ENCODE data around the gene EXOC4. TPM values are rescaled to one million over a fixed set of nuclear protein-coding genes. Genes with fewer than 3 reads are reported as not detected.

Gene EXOC4
- total and polyA plus RNA-seq, 7 experiments from 2014 or later = 44.1 to 106 (median 74.2) TPM

DNA sequence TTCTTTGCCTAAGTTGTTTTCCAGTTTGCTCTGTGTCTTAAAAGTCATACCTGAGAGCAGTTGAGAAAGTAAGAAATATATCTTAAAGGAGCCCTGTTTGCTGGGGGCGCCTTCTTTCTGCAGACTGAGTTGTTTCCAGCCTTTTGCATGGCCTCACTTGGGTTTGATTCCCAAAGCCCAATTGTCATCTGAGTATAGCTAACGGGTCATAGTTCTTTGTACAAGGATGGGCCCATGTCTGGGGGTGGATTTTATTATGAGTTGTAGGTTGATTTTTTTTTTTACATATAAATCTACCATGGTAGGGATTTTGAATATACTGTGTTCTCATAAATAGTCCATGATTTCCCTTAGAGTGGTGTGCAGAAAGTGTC is 555.6 kb downstream of the EXOC4 start:
- DNase-seq (no peak), ATAC-seq (no peak)
- no peak overlapping the region for H3K27ac ChIP-seq (ENCODE audit: low read depth, low read length)
- no peak overlapping the region for H3K27ac Mint-ChIP-seq
- no peaks in the 10 kb centered on the region for H3K4me1 ChIP-seq (ENCODE audit: control insufficient read depth in 2 of 2, insufficient read depth in 2 of 2, low read length in 2 of 2)
- H3K27me3 ChIP-seq (ENCODE audit: control insufficient read depth in 2 of 2, insufficient read depth in 2 of 2, low read length in 2 of 2) = no peaks in the 10 kb centered on the region
- POLR2A ChIA-PET = no interaction called here
- no peaks in the 10 kb centered on the region for H3K4me1 Mint-ChIP-seq
- intact Hi-C loops (cut with micrococcal nuclease) = no loop called here
- H3K9me3 ChIP-seq (ENCODE audit: control insufficient read depth in 2 of 3, low read length in 3 of 3) = no peaks in the 10 kb centered on the region
- H3K4me3 Mint-ChIP-seq = no peak overlapping the region
- no peak overlapping the region for H3K4me3 ChIP-seq (ENCODE audit: low read length)
- no peaks in the 10 kb centered on the region for H3K36me3 ChIP-seq (ENCODE audit: control insufficient read depth in 2 of 3, insufficient read depth in 3 of 3, low read length in 3 of 3)
- H3K9me3 Mint-ChIP-seq = no peaks in the 10 kb centered on the region
- peaks cover 0 to 12% (median 0%) of the 10 kb centered on the region in 5 donors for H3K36me3 Mint-ChIP-seq
- no peaks in the 10 kb centered on the region for H3K27me3 Mint-ChIP-seq
- CTCF ChIA-PET = no interaction called here

GRCh38 chr7:133812877-133813276 is 560.0 kb downstream of the EXOC4 start:
- intact Hi-C loops (cut with micrococcal nuclease) = no loop called here
- no peaks in the 10 kb centered on the region for H3K27me3 ChIP-seq (ENCODE audit: control insufficient read depth in 2 of 2, insufficient read depth in 2 of 2, low read length in 2 of 2)
- no peaks in the 10 kb centered on the region for H3K4me1 Mint-ChIP-seq
- H3K4me1 ChIP-seq (ENCODE audit: control insufficient read depth in 2 of 2, insufficient read depth in 2 of 2, low read length in 2 of 2) = no peaks in the 10 kb centered on the region
- H3K27me3 Mint-ChIP-seq = no peaks in the 10 kb centered on the region
- H3K9me3 ChIP-seq (ENCODE audit: control insufficient read depth in 2 of 3, low read length in 3 of 3) = no peaks in the 10 kb centered on the region
- DNase-seq (no peak), ATAC-seq (no peak)
- no peak overlapping the region for H3K4me3 ChIP-seq (ENCODE audit: low read length)
- H3K36me3 Mint-ChIP-seq = peaks cover 0 to 31% (median 20%) of the 10 kb centered on the region in 5 donors
- no peak overlapping the region for H3K27ac ChIP-seq (ENCODE audit: low read depth, low read length)
- ChIA-PET CTCF (no interaction called here), POLR2A (no interaction called here)
- no peaks in the 10 kb centered on the region for H3K9me3 Mint-ChIP-seq
- H3K27ac Mint-ChIP-seq = no peak overlapping the region
- no peak overlapping the region for H3K4me3 Mint-ChIP-seq
- H3K36me3 ChIP-seq (ENCODE audit: control insufficient read depth in 2 of 3, insufficient read depth in 3 of 3, low read length in 3 of 3) = no peaks in the 10 kb centered on the region

DNA sequence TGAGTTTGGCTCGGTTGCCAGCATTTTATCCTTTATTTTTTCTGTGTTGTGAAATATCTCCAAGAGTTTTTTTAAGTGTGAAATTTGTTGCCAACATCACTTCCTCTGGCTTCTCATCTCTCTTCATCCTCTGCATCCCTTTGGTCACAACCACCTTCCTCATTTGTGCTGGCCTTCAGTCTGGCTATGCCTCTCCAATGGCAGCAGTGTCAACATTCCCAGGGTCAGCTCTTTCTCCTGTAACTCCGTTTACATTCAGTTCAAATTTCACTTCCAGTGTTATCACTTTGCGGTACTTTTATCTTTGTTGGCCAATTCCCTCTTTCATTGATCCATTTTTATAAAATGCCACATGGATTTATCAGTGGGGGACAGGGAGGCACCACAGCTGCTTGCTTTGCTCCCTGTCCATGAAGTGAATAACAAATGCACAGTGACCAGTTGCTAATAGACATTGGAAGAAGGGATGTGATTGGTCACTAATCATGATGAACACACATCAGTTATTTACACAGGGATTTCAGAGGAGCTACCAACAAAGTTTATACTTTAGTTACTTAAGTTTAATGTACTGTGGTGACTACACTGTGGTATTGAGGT is 562.8 kb downstream of the EXOC4 start:
- intact Hi-C loops (cut with micrococcal nuclease) = no loop called here
- Mint-ChIP-seq H3K9me3 (peaks cover 0 to 2% (median 0%) of the 10 kb centered on the region in 11 donors), H3K4me1 (no peaks in the 10 kb centered on the region), H3K27me3 (no peaks in the 10 kb centered on the region), H3K27ac (no peak overlapping the region), H3K36me3 (peaks cover 2 to 51% (median 43%) of the 10 kb centered on the region in 5 donors), H3K4me3 (no peak overlapping the region)
- Histone ChIP-seq H3K9me3 (ENCODE audit: control insufficient read depth in 2 of 3, low read length in 3 of 3) (no peaks in the 10 kb centered on the region), H3K27ac (ENCODE audit: low read depth, low read length) (no peak overlapping the region), H3K36me3 (ENCODE audit: control insufficient read depth in 2 of 3, insufficient read depth in 3 of 3, low read length in 3 of 3) (peaks cover 0 to 5% (median 0%) of the 10 kb centered on the region in 3 experiments), H3K27me3 (ENCODE audit: control insufficient read depth in 2 of 2, insufficient read depth in 2 of 2, low read length in 2 of 2) (no peaks in the 10 kb centered on the region), H3K4me1 (ENCODE audit: control insufficient read depth in 2 of 2, insufficient read depth in 2 of 2, low read length in 2 of 2) (no peaks in the 10 kb centered on the region), H3K4me3 (ENCODE audit: low read length) (no peak overlapping the region)
- ChIA-PET CTCF (no interaction called here), POLR2A (no interaction called here)
- ATAC-seq (no peak), DNase-seq (no peak)

- peaks cover 6 to 73% (median 66%) of the 10 kb centered on the region in 5 donors for H3K36me3 Mint-ChIP-seq
- H3K4me1 Mint-ChIP-seq = peaks cover 0 to 17% (median 5%) of the 10 kb centered on the region in 7 donors
- H3K4me3 ChIP-seq (ENCODE audit: low read length) = no peak overlapping the region
- peaks cover 0 to 4% (median 0%) of the 10 kb centered on the region in 11 donors for H3K9me3 Mint-ChIP-seq
- no peak overlapping the region for H3K27ac ChIP-seq (ENCODE audit: low read depth, low read length)
- H3K4me3 Mint-ChIP-seq = no peak overlapping the region
- H3K4me1 ChIP-seq (ENCODE audit: control insufficient read depth in 2 of 2, insufficient read depth in 2 of 2, low read length in 2 of 2) = no peaks in the 10 kb centered on the region
- no peak for ATAC-seq
- CTCF ChIA-PET = interaction anchor here (0.9 kb wide), 1 partner anchor 10 kb away, joined by 7 read pairs; no protein-coding TSS in a partner anchor
- no peak overlapping the region for H3K27ac Mint-ChIP-seq
- no peak for DNase-seq
- H3K27me3 ChIP-seq (ENCODE audit: control insufficient read depth in 2 of 2, insufficient read depth in 2 of 2, low read length in 2 of 2) = no peaks in the 10 kb centered on the region
- H3K9me3 ChIP-seq (ENCODE audit: control insufficient read depth in 2 of 3, low read length in 3 of 3) = no peaks in the 10 kb centered on the region
- POLR2A ChIA-PET = no interaction called here
- intact Hi-C loops (cut with micrococcal nuclease) = no loop called here
- peaks cover 0 to 5% (median 0%) of the 10 kb centered on the region in 3 experiments for H3K36me3 ChIP-seq (ENCODE audit: control insufficient read depth in 2 of 3, insufficient read depth in 3 of 3, low read length in 3 of 3)
- no peaks in the 10 kb centered on the region for H3K27me3 Mint-ChIP-seq
Measured at GRCh38 chr7:133819695-133820094, 566.8 kb downstream of the EXOC4 start.

GRCh38 chr7:133820584-133820983 is 567.7 kb downstream of the EXOC4 start:
- Histone ChIP-seq H3K4me3 (ENCODE audit: low read length) (no peak overlapping the region), H3K27me3 (ENCODE audit: control insufficient read depth in 2 of 2, insufficient read depth in 2 of 2, low read length in 2 of 2) (no peaks in the 10 kb centered on the region), H3K27ac (ENCODE audit: low read depth, low read length) (no peak overlapping the region), H3K9me3 (ENCODE audit: control insufficient read depth in 2 of 3, low read length in 3 of 3) (no peaks in the 10 kb centered on the region), H3K4me1 (ENCODE audit: control insufficient read depth in 2 of 2, insufficient read depth in 2 of 2, low read length in 2 of 2) (no peaks in the 10 kb centered on the region), H3K36me3 (ENCODE audit: control insufficient read depth in 2 of 3, insufficient read depth in 3 of 3, low read length in 3 of 3) (peaks cover 0 to 5% (median 0%) of the 10 kb centered on the region in 3 experiments)
- no peak overlapping the region for H3K4me3 Mint-ChIP-seq
- POLR2A ChIA-PET = no interaction called here
- no peak overlapping the region for H3K27ac Mint-ChIP-seq
- H3K9me3 Mint-ChIP-seq = peaks cover 0 to 4% (median 0%) of the 10 kb centered on the region in 11 donors
- CTCF ChIA-PET = interaction anchor here (0.9 kb wide), 1 partner anchor 9 kb away, joined by 7 read pairs; no protein-coding TSS in a partner anchor
- peaks cover 6 to 77% (median 67%) of the 10 kb centered on the region in 5 donors for H3K36me3 Mint-ChIP-seq
- intact Hi-C loops (cut with micrococcal nuclease) = no loop called here
- ATAC-seq = no peak
- H3K27me3 Mint-ChIP-seq = no peaks in the 10 kb centered on the region
- H3K4me1 Mint-ChIP-seq = peaks cover 0 to 17% (median 5%) of the 10 kb centered on the region in 7 donors
- no peak for DNase-seq

DNA sequence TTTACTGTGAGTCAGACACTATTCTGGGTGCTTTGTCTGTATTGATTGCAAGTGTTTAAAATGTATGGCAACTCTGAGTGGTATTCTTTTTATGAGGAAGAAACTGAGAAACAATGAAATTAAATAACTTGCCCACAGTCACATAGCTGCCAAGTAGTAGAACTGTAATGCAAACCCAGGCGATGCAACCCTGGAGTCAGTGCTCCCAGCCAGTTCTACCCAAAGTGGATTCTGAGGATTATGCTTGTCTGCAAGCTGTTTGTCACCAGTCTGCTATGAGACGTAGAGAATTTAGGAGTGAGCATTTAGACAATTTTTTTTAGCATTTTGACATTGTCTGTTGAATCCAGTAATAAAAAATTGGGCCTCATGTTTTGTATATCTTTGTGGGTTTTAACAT is 568.3 kb downstream of the EXOC4 start:
- no peak overlapping the region for H3K4me3 Mint-ChIP-seq
- H3K4me1 ChIP-seq (ENCODE audit: control insufficient read depth in 2 of 2, insufficient read depth in 2 of 2, low read length in 2 of 2) = no peaks in the 10 kb centered on the region
- POLR2A ChIA-PET = no interaction called here
- no peak overlapping the region for H3K27ac Mint-ChIP-seq
- H3K9me3 Mint-ChIP-seq = peaks cover 0 to 4% (median 0%) of the 10 kb centered on the region in 11 donors
- CTCF ChIA-PET = no interaction called here
- peaks cover 0 to 5% (median 0%) of the 10 kb centered on the region in 3 experiments for H3K36me3 ChIP-seq (ENCODE audit: control insufficient read depth in 2 of 3, insufficient read depth in 3 of 3, low read length in 3 of 3)
- no peaks in the 10 kb centered on the region for H3K27me3 Mint-ChIP-seq
- no peak for DNase-seq
- ATAC-seq = no peak
- no peak overlapping the region for H3K4me3 ChIP-seq (ENCODE audit: low read length)
- intact Hi-C loops (cut with micrococcal nuclease) = no loop called here
- H3K27ac ChIP-seq (ENCODE audit: low read depth, low read length) = no peak overlapping the region
- no peaks in the 10 kb centered on the region for H3K27me3 ChIP-seq (ENCODE audit: control insufficient read depth in 2 of 2, insufficient read depth in 2 of 2, low read length in 2 of 2)
- peaks cover 0 to 17% (median 5%) of the 10 kb centered on the region in 7 donors for H3K4me1 Mint-ChIP-seq
- H3K9me3 ChIP-seq (ENCODE audit: control insufficient read depth in 2 of 3, low read length in 3 of 3) = no peaks in the 10 kb centered on the region
- peaks cover 6 to 78% (median 67%) of the 10 kb centered on the region in 5 donors for H3K36me3 Mint-ChIP-seq

DNA sequence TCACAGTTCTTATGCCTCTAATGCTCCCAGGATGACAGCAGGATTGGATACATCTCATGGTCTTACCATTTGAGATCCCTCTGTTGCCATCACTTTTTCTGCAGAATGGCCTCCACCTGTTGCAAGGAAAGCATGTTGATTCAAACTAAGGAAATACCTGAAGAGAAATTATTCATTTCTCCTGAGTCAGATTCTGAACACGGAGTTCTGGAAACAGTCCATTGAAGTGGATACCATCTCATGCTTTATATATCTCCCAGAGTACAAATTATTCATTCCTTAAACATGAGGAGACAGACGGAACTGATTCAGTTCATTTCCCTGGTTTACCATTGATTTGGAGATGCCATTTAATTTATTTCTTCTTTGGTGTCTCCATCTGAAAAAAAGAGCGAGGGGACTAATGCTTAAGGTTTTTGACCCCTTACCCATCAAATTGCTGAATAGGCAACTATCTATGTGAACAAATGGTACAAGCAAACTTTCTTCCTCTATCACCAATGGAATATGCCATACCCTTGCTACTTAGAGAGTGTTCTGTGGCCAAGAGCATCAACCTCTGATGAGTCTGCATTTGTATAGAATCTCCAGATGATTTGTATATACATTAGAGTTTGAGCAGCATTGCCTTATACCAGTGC is 569.2 kb downstream of the EXOC4 start:
- no peak overlapping the region for H3K4me3 Mint-ChIP-seq
- Histone ChIP-seq H3K27me3 (ENCODE audit: control insufficient read depth in 2 of 2, insufficient read depth in 2 of 2, low read length in 2 of 2) (no peaks in the 10 kb centered on the region), H3K36me3 (ENCODE audit: control insufficient read depth in 2 of 3, insufficient read depth in 3 of 3, low read length in 3 of 3) (peaks cover 0 to 5% (median 0%) of the 10 kb centered on the region in 3 experiments), H3K27ac (ENCODE audit: low read depth, low read length) (no peak overlapping the region), H3K4me1 (ENCODE audit: control insufficient read depth in 2 of 2, insufficient read depth in 2 of 2, low read length in 2 of 2) (no peaks in the 10 kb centered on the region), H3K9me3 (ENCODE audit: control insufficient read depth in 2 of 3, low read length in 3 of 3) (no peaks in the 10 kb centered on the region), H3K4me3 (ENCODE audit: low read length) (no peak overlapping the region)
- ATAC-seq (no peak), DNase-seq (no peak)
- no peaks in the 10 kb centered on the region for H3K27me3 Mint-ChIP-seq
- H3K9me3 Mint-ChIP-seq = peaks cover 0 to 4% (median 0%) of the 10 kb centered on the region in 11 donors
- CTCF ChIA-PET = no interaction called here
- peaks cover 0 to 17% (median 5%) of the 10 kb centered on the region in 7 donors for H3K4me1 Mint-ChIP-seq
- intact Hi-C loops (cut with micrococcal nuclease) = no loop called here
- peaks cover 6 to 76% (median 64%) of the 10 kb centered on the region in 5 donors for H3K36me3 Mint-ChIP-seq
- H3K27ac Mint-ChIP-seq = peak overlapping the region in 3 of 9 donors; percentile 10 to 88 (median 51)
- POLR2A ChIA-PET = no interaction called here

All from naive thymus-derived CD4-positive, alpha-beta T cell (primary cell).